Kidney epithelial cell (primary cell): Measurements from ENCODE around the gene ADORA3. TPM values are rescaled to one million over a fixed set of nuclear protein-coding genes. Genes with fewer than 3 reads are reported as not detected.

Experiments
- DNase-seq: peaks from one replicate; pipeline ENCODE4 v3.0.0-alpha.2; 2010; ENCODE audit warnings: low read depth
- H3K27me3 ChIP-seq: 2 replicates; pipeline ENCODE4 v1.6.0; 2011; ENCODE audit warnings: low read length; ENCODE audit not compliant: control insufficient read depth, insufficient read depth
- H3K36me3 ChIP-seq: 2 replicates; pipeline ENCODE4 v1.5.1; 2011; ENCODE audit warnings: low read length; ENCODE audit not compliant: control insufficient read depth, insufficient read depth
- H3K4me3 ChIP-seq: 2 replicates; pipeline ENCODE4 v1.5.1; 2011; ENCODE audit warnings: low read depth, mild to moderate bottlenecking, control low read depth, low read length
- CTCF ChIP-seq: IDR thresholded peaks from 2 replicates; pipeline ENCODE4 v1.5.1; 2011; ENCODE audit warnings: mild to moderate bottlenecking, moderate library complexity, low read length, control low read depth, inconsistent platforms; ENCODE audit not compliant: insufficient read depth, poor library complexity, severe bottlenecking
- total RNA-seq: library from RNA; depleted of rRNA; stranded (reverse); fragments of >200 nt; gene quantifications from 2 replicates; pipeline ENCODE4 v1.2.3, GENCODE V29; 2015

Gene ADORA3
- total RNA-seq, 1 donor from 2014 or later: not detected

GRCh38 chr1:111491070-111491469 is 12.4 kb downstream of the ADORA3 start:
- H3K36me3 ChIP-seq: no peaks in the 10 kb centered on the region
- no peaks in the 10 kb centered on the region for H3K27me3 ChIP-seq
- no peak for DNase-seq
- H3K4me3 ChIP-seq: no peak overlapping the region
- TF ChIP-seq CTCF: no peak

- Histone ChIP-seq H3K36me3 (no peaks in the 10 kb centered on the region), H3K4me3 (no peak overlapping the region), H3K27me3 (no peaks in the 10 kb centered on the region)
- TF ChIP-seq CTCF: no peak
- no peak for DNase-seq
Measured at GRCh38 chr1:111490220-111490619, 13.2 kb downstream of the ADORA3 start.

GRCh38 chr1:111489604-111490003 is 13.8 kb downstream of the ADORA3 start:
- DNase-seq: no peak
- Histone ChIP-seq H3K36me3 (no peaks in the 10 kb centered on the region), H3K27me3 (no peaks in the 10 kb centered on the region), H3K4me3 (no peak overlapping the region)
- no peak for TF ChIP-seq CTCF

GRCh38 chr1:111488669-111489068 is 14.8 kb downstream of the ADORA3 start:
- no peak overlapping the region for H3K4me3 ChIP-seq
- no peaks in the 10 kb centered on the region for H3K36me3 ChIP-seq
- TF ChIP-seq CTCF: no peak
- no peak for DNase-seq
- H3K27me3 ChIP-seq: no peaks in the 10 kb centered on the region

GRCh38 chr1:111487133-111487532 is 16.3 kb downstream of the ADORA3 start:
- no peak for DNase-seq
- Histone ChIP-seq H3K4me3 (no peak overlapping the region), H3K36me3 (no peaks in the 10 kb centered on the region), H3K27me3 (no peaks in the 10 kb centered on the region)
- no peak for TF ChIP-seq CTCF

GRCh38 chr1:111486431-111486830 is 17.0 kb downstream of the ADORA3 start:
- Histone ChIP-seq H3K36me3 (no peaks in the 10 kb centered on the region), H3K4me3 (no peak overlapping the region), H3K27me3 (no peaks in the 10 kb centered on the region)
- TF ChIP-seq CTCF: no peak
- DNase-seq: no peak
